ENCODE measurements around the gene SIGLEC9.

Gene SIGLEC9

DNA sequence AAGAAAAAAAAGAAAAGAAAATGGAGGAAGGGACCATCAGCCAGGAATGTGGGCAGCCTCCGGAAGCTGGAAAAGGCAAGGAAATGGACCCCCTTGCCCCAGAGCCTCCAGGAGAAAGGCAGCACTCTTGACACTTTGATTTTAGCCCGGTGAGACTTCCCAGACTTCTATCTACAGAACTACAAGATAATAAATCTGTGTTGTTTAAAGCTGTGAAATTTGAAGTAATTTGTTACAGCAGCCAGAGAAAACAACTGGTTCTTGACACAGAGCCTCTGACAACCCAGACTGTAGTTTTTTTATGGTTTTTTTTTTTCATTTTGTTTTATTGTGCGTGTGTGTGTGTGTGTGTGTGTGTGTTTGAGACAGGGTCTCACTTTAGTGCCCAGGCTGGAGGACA is 24.1 kb upstream of the SIGLEC9 start:
- DNase-seq (ENCODE audit: low read depth), result no peak
- no peak overlapping the region for H3K4me3 ChIP-seq (ENCODE audit: control insufficient read depth, low read depth, low read length)
- no peak for TF ChIP-seq CTCF (IDR thresholded peaks at IDR 0.05; ENCODE audit: control insufficient read depth, insufficient read depth, low read depth, low read length, missing control alignments)

- no peak for DNase-seq (ENCODE audit: low read depth)
- TF ChIP-seq CTCF (IDR thresholded peaks at IDR 0.05; ENCODE audit: control insufficient read depth, insufficient read depth, low read depth, low read length, missing control alignments), result no peak
- no peak overlapping the region for H3K4me3 ChIP-seq (ENCODE audit: control insufficient read depth, low read depth, low read length)
Measured at GRCh38 chr19:51101171-51101865, 23.4 kb upstream of the SIGLEC9 start.

- no peak for TF ChIP-seq CTCF (IDR thresholded peaks at IDR 0.05; ENCODE audit: control insufficient read depth, insufficient read depth, low read depth, low read length, missing control alignments)
- no peak overlapping the region for H3K4me3 ChIP-seq (ENCODE audit: control insufficient read depth, low read depth, low read length)
- no peak for DNase-seq (ENCODE audit: low read depth)
Measured at GRCh38 chr19:51102991-51103390, 21.7 kb upstream of the SIGLEC9 start.

DNA sequence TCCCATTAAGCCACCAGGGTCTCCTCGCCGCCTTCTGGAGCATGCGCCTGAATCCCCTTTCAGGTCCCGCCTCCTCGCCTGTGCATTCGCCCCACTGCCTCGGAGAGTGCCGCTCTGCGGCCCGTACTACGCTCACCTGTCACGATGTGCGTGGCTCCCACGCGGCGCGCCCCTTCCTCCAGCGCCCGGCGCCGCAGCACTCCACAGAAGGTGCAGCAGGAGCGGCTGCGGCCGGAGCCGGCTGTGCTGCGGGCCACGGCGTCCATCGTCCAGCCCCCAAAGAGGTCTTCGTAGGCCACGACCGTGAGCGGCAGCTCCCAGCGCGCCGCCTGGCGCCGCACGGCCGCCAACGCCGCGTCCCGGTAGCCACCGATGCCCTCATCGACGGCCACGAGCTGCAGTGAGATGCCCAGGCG is 20.8 kb upstream of the SIGLEC9 start:
- no peak for DNase-seq (ENCODE audit: low read depth)

DNA sequence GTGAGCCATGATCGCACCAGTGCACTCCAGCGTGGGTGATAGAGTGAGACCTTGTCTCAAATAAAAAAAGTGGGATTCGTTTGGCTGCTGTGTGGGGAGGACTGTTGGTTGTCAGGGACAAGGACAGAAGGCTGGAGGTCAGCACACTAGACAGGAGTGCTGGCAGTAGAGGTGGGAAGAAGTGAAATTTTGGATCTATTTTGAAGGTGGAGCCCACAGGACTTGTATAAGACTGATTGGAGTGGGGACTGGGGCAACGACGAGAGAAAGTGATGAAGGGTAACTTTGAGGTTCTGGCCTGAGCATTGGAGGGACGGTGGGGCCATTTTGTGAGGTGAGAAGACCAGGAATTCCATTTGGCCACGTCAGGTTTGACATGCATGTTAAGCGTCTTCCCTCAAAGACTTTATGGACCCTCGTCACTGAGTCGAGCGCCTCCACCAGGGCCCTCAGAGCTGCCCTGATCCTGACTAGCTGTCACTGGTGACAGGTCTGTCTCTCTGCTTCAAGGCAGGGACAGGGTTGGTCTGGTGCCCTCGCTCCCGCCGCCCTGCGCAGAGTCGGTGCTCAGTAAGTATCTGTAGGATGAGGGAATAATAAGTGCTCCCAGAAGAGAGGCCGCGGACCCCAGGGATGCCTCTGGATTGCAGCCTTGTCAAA is 17.2 kb upstream of the SIGLEC9 start:
- no peak for DNase-seq (ENCODE audit: low read depth)
- TF ChIP-seq CTCF (IDR thresholded peaks at IDR 0.05; ENCODE audit: control insufficient read depth, insufficient read depth, low read depth, low read length, missing control alignments), result no peak
- peak overlapping the region; percentile 92 for H3K4me3 ChIP-seq (ENCODE audit: control insufficient read depth, low read depth, low read length)

More for the DNA sequence above, 20.8 kb upstream of the SIGLEC9 start:
- H3K4me3 ChIP-seq (ENCODE audit: control insufficient read depth, low read depth, low read length), result no peak overlapping the region
- no peak for TF ChIP-seq CTCF (IDR thresholded peaks at IDR 0.05; ENCODE audit: control insufficient read depth, insufficient read depth, low read depth, low read length, missing control alignments)

DNA sequence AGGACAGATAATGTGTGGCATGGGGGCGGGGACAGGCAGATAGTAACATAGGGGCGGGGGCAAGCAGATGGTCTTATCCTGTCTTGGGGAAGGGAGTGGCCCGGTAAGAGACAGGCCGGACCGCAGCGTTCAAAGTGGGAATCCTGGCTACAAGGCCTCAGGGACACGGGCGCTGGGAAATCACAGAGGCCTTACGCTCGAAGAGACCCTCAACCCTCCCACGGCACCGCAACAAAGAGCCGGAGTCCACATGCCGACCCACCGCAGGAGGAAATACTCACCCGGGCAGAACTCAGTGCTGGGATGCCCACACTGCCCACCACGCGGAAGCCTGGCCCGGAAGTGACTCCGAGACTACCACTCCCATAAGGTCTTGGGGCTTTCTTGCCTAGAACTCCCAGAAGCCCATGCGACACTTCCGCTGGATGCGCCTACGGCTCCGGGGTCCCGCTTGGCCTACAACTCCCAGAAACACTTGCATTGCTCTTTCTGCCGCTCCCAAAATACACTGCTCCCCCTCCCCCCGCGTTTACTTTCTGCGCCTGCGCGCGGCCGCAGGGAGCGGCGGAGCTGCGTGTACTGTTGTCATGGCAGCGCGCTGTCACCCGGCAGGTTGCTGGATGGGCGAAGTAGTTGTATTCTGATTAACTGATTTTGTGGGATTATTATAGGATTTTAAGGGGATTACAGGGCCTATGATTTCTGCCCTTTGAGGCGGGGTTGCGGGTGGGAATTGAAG is 16.5 kb upstream of the SIGLEC9 start, which contains the start of gene CTU1:
Gene CTU1, minus strand, starts transcription at position 344 of the 739 bp plus-strand sequence. CDS start 3,840 bp downstream, outside the sequence.
- H3K4me3 ChIP-seq (ENCODE audit: control insufficient read depth, low read depth, low read length), result peak within 1 kb of the TSS; percentile 92
- peak; percentile 98 for DNase-seq (ENCODE audit: low read depth)
- TF ChIP-seq CTCF (IDR thresholded peaks at IDR 0.05; ENCODE audit: control insufficient read depth, insufficient read depth, low read depth, low read length, missing control alignments), result no peak
